ENCODE measurements around the gene PHF21A. TPM values are rescaled to one million over a fixed set of nuclear protein-coding genes. Genes with fewer than 3 reads are reported as not detected.

The PHF21A gene
- total RNA-seq, 1 donor from 2014 or later = 36.2 TPM

Other genes starting within 250 kb of the PHF21A start
- 4.4 TPM for gene MAPK8IP1, start 235.8 kb downstream of the PHF21A start, total RNA-seq
- 0.52 TPM for gene FREY1, start 214.2 kb downstream of the PHF21A start, total RNA-seq
- gene PEX16, start 203.6 kb downstream of the PHF21A start, total RNA-seq = 8.6 TPM
- not detected for gene LARGE2, start 198.8 kb downstream of the PHF21A start, total RNA-seq
- gene CREB3L1, start 156.2 kb upstream of the PHF21A start, total RNA-seq = 56.0 TPM
- 71.7 TPM for gene DGKZ, start 226.0 kb upstream of the PHF21A start, total RNA-seq

Measured in left ventricle myocardium superior (tissue), 1 donor.